Left ventricle myocardium inferior (tissue), 1 donor: ENCODE measurements around the gene OR52N4. TPM values are rescaled to one million over a fixed set of nuclear protein-coding genes. Genes with fewer than 3 reads are reported as not detected.
A peak's percentile ranks its signal among the peaks of the same experiment; 100 is the strongest.
"Not testable (repeated sequence)": the region's sequence is repeated elsewhere in the genome, so short reads cannot be mapped to it uniquely, and the experiment has no call there.

Experiments
- DNase-seq: peaks from one replicate; pipeline ENCODE4 v3.0.0-alpha.2; 2020
- H3K27ac ChIP-seq: fragments of 200-600 bp; replicated peaks from 2 replicates; pipeline ENCODE4 v1.8.0; 2021
- H3K27me3 ChIP-seq: fragments of 200-600 bp; 2 replicates; pipeline ENCODE4 v1.8.0; 2021; ENCODE audit warnings: low read depth
- H3K36me3 ChIP-seq: fragments of 200-600 bp; 2 replicates; pipeline ENCODE4 v1.8.0; 2021
- H3K4me1 ChIP-seq: fragments of 200-600 bp; 2 replicates; pipeline ENCODE4 v1.8.0; 2021
- H3K4me3 ChIP-seq: fragments of 200-600 bp; 2 replicates; pipeline ENCODE4 v1.8.0; 2021; ENCODE audit warnings: mild to moderate bottlenecking, moderate library complexity
- H3K9me3 ChIP-seq: fragments of 200-600 bp; replicated peaks from 2 replicates; pipeline ENCODE4 v1.8.0; 2021
- CTCF ChIP-seq: fragments of 200-600 bp; IDR thresholded peaks from 2 replicates; pipeline ENCODE4 v1.8.0; 2021; ENCODE audit warnings: antibody characterized with exemption, mild to moderate bottlenecking, borderline replicate concordance
- intact Hi-C: fragments of 100-400 bp; cut with micrococcal nuclease; formaldehyde crosslinking; loops from one replicate; pipeline ENCODE4 v1.11.0; 2022
- long read RNA-seq: library from polyadenylated mRNA; unstranded; transcript quantifications from one replicate; pipeline ENCODE4 v2.0.0, GENCODE V29; 2021
- total RNA-seq: library from RNA; stranded (reverse); fragmentation: NEBNext Ultra II Directional; extraction: Animal tissue kit (Norgen Biotek cat#: 25700); gene quantifications from one replicate; pipeline ENCODE4 v1.2.1, GENCODE V29; 2021
- donor health status: DM: no; HTN: yes; CAD: no; lungs with severe emphysema.

Gene OR52N4
- not detected for total RNA-seq
- long read RNA-seq = 0 reads

- Histone ChIP-seq H3K27me3 (no peaks in the 10 kb centered on the region), H3K4me3 (no peak within 1 kb of the TSS), H3K9me3 (no peaks in the 10 kb centered on the region), H3K36me3 (no peaks in the 10 kb centered on the region), H3K27ac (no peak within 1 kb of the TSS), H3K4me1 (no peaks in the 10 kb centered on the region)
- no peak for TF ChIP-seq CTCF
- no peak for DNase-seq
- intact Hi-C loops = no loop called here
Measured at GRCh38 chr11:5753943-5754342, at the start of gene OR52N4. Gene OR52N4 (plus strand): TSS chr11:5754243. CDS start chr11:5754741, 498 bp downstream.

GRCh38 chr11:5705688-5706087, 48.4 kb upstream of the OR52N4 start:
- no peaks in the 10 kb centered on the region for H3K27me3 ChIP-seq
- no peak overlapping the region for H3K27ac ChIP-seq
- peaks cover 71% of the 10 kb centered on the region for H3K36me3 ChIP-seq
- no peak for TF ChIP-seq CTCF
- H3K9me3 ChIP-seq = no peaks in the 10 kb centered on the region
- H3K4me3 ChIP-seq = no peak overlapping the region
- intact Hi-C loops = no loop called here
- H3K4me1 ChIP-seq = no peaks in the 10 kb centered on the region
- no peak for DNase-seq

- peak; percentile 36 for TF ChIP-seq CTCF
- no peak for DNase-seq
- peaks cover 11% of the 10 kb centered on the region for H3K9me3 ChIP-seq
- H3K4me1 ChIP-seq = no peaks in the 10 kb centered on the region
- no peak overlapping the region for H3K4me3 ChIP-seq
- no peaks in the 10 kb centered on the region for H3K27me3 ChIP-seq
- H3K27ac ChIP-seq = no peak overlapping the region
- peaks cover 23% of the 10 kb centered on the region for H3K36me3 ChIP-seq
- intact Hi-C loops = no loop called here
Measured at GRCh38 chr11:5712507-5712906, 41.5 kb upstream of the OR52N4 start.

GRCh38 chr11:5713695-5714094, 40.3 kb upstream of the OR52N4 start:
- Histone ChIP-seq H3K27me3 (no peaks in the 10 kb centered on the region), H3K9me3 (peaks cover 11% of the 10 kb centered on the region), H3K4me3 (no peak overlapping the region), H3K36me3 (peaks cover 12% of the 10 kb centered on the region), H3K27ac (no peak overlapping the region), H3K4me1 (no peaks in the 10 kb centered on the region)
- TF ChIP-seq CTCF = no peak
- no peak for DNase-seq
- intact Hi-C loops = no loop called here

GRCh38 chr11:5716518-5716917, 37.5 kb upstream of the OR52N4 start:
- intact Hi-C loops, H3K4me3 ChIP-seq, H3K27me3 ChIP-seq, DNase-seq, H3K36me3 ChIP-seq, H3K27ac ChIP-seq, H3K4me1 ChIP-seq: not testable (repeated sequence)
- H3K9me3 ChIP-seq = peaks cover 11% of the 10 kb centered on the region

- Histone ChIP-seq H3K27me3 (no peaks in the 10 kb centered on the region), H3K4me1 (no peaks in the 10 kb centered on the region), H3K36me3 (no peaks in the 10 kb centered on the region), H3K27ac (no peak overlapping the region), H3K4me3 (no peak overlapping the region), H3K9me3 (peaks cover 11% of the 10 kb centered on the region)
- intact Hi-C loops = no loop called here
- no peak for DNase-seq
- no peak for TF ChIP-seq CTCF
Measured at GRCh38 chr11:5719703-5720495, 34.1 kb upstream of the OR52N4 start.
